Duodenal mucosa (tissue), 2 donors: ENCODE data around the gene PON2.

Source experiments
- H3K27ac ChIP-seq: one replicate; pipeline ENCODE4 v1.7.0; 2013; ENCODE audit warnings: low read depth, low read length
- H3K27me3 ChIP-seq, 2 donors: one replicate each; pipeline ENCODE4 v1.7.0; 2013; ENCODE audit warnings: low read length in 2 of 2, control low read depth in 1 of 2; ENCODE audit not compliant: insufficient read depth in 2 of 2, control insufficient read depth in 1 of 2
- H3K36me3 ChIP-seq, 2 donors: one replicate each; pipeline ENCODE4 v1.7.0; 2013; ENCODE audit warnings: low read length in 2 of 2, control low read depth in 1 of 2; ENCODE audit not compliant: insufficient read depth in 2 of 2, control insufficient read depth in 1 of 2
- H3K4me1 ChIP-seq, 2 donors: one replicate each; pipeline ENCODE4 v1.7.0; 2013; ENCODE audit warnings: low read length in 2 of 2, control low read depth in 1 of 2; ENCODE audit not compliant: insufficient read depth in 2 of 2, control insufficient read depth in 1 of 2
- H3K4me3 ChIP-seq, 2 donors: one replicate each; pipeline ENCODE4 v1.7.0; 2013; ENCODE audit warnings: low read length in 2 of 2, low read depth in 1 of 2
- H3K9ac ChIP-seq, 2 donors: one replicate each; pipeline ENCODE4 v1.7.0; 2013; ENCODE audit warnings: low read length in 2 of 2, low read depth in 1 of 2
- H3K9me3 ChIP-seq, 2 donors: one replicate each; pipeline ENCODE4 v1.7.0; 2013; ENCODE audit warnings: low read length in 2 of 2, control low read depth in 1 of 2; ENCODE audit not compliant: control insufficient read depth in 1 of 2

PON2 gene

GRCh38 chr7:95357623-95358022 is 77.2 kb downstream of the PON2 start:
- H3K27me3 ChIP-seq, result no peaks in the 10 kb centered on the region
- H3K9ac ChIP-seq, result no peak overlapping the region
- peaks cover 0 to 8% of the 10 kb centered on the region in 2 donors for H3K9me3 ChIP-seq
- no peaks in the 10 kb centered on the region for H3K4me1 ChIP-seq
- no peak overlapping the region for H3K27ac ChIP-seq
- no peak overlapping the region for H3K4me3 ChIP-seq
- no peaks in the 10 kb centered on the region for H3K36me3 ChIP-seq
